Measurements from ENCODE around the gene MEX3C. TPM values are rescaled to one million over a fixed set of nuclear protein-coding genes. Genes with fewer than 3 reads are reported as not detected.

The MEX3C gene
- total and polyA plus RNA-seq, 2 donors (not counting 1 experiment from before 2014, with no cell fraction given) = 29.1 to 92.4 TPM

GRCh38 chr18:51182824-51183223, 14.7 kb downstream of the MEX3C start:
- no peak for DNase-seq
- H3K27ac ChIP-seq (ENCODE audit: low read length in 2 of 2) = no peak overlapping the region

More at GRCh38 chr18:51182824-51183223, 14.7 kb downstream of the MEX3C start:
- TF ChIP-seq CTCF (IDR thresholded peaks at IDR 0.05) (no peak), EZH2 (IDR thresholded peaks at IDR 0.05; ENCODE audit: borderline replicate concordance, insufficient read depth, low read depth, low read length, poor library complexity, severe bottlenecking) (no peak)
- Histone ChIP-seq H3K4me1 (ENCODE audit: control insufficient read depth in 2 of 2, insufficient read depth in 2 of 2, low read length in 2 of 2) (peaks cover 9 to 18% of the 10 kb centered on the region in 2 donors), H3K4me3 (ENCODE audit: control extremely low read depth in 1 of 5, extremely low read depth in 1 of 5, insufficient read depth in 1 of 5, low read depth in 2 of 5, low read length in 4 of 5) (no peak overlapping the region), H4K20me1 (ENCODE audit: control insufficient read depth, insufficient read depth, low read length, poor library complexity, severe bottlenecking) (peaks cover 79% of the 10 kb centered on the region), H3K9me3 (ENCODE audit: control extremely low read depth in 1 of 3, control insufficient read depth in 2 of 3, insufficient read depth in 1 of 3, low read length in 2 of 3) (no peaks in the 10 kb centered on the region), H3K9ac (ENCODE audit: low read length) (no peak overlapping the region), H3K79me2 (ENCODE audit: control insufficient read depth, insufficient read depth, low read length) (peaks cover 100% of the 10 kb centered on the region), H2AFZ (ENCODE audit: insufficient read depth, low read depth, low read length, poor library complexity, severe bottlenecking) (no peak overlapping the region), H3K36me3 (replicated peaks in 1 of 2; ENCODE audit: control extremely low read depth in 1 of 2, control insufficient read depth in 1 of 2, extremely low read depth in 1 of 2, insufficient read depth in 2 of 2, low read length in 1 of 2) (peaks cover 3 to 28% of the 10 kb centered on the region in 2 experiments), H3K27me3 (replicated peaks in 1 of 4; ENCODE audit: control extremely low read depth in 1 of 4, control insufficient read depth in 3 of 4, insufficient read depth in 4 of 4, low read length in 3 of 4) (no peaks in the 10 kb centered on the region), H3K4me2 (replicated peaks; ENCODE audit: low read depth, low read length, poor library complexity, severe bottlenecking) (no peak overlapping the region)
- Mint-ChIP-seq H3K4me1 (peaks cover 62% of the 10 kb centered on the region), H3K9me3 (ENCODE audit: insufficient read depth) (no peaks in the 10 kb centered on the region), H3K4me3 (no peak overlapping the region), H3K27ac (no peak overlapping the region), H3K27me3 (no peaks in the 10 kb centered on the region)
- ATAC-seq (ENCODE audit: low read depth) = no peak
- ChIA-PET CTCF (no interaction called here), POLR2A (no interaction called here)
- intact Hi-C loops (cut with micrococcal nuclease) = no loop called here
